Muscle layer of colon (tissue), 2 donors: ENCODE results near the gene ZNF423.
"Not testable (repeated sequence)": the region's sequence is repeated elsewhere in the genome, so short reads cannot be mapped to it uniquely, and the experiment has no call there.

Experiments used
- H3K27ac ChIP-seq: one replicate; pipeline ENCODE4 v1.7.0; 2013; ENCODE audit warnings: low read depth, mild to moderate bottlenecking, low read length, moderate library complexity
- H3K27me3 ChIP-seq, 2 donors: one replicate each; pipeline ENCODE4 v1.7.0; 2013; ENCODE audit warnings: low read length in 2 of 2, mild to moderate bottlenecking in 2 of 2; ENCODE audit not compliant: insufficient read depth in 2 of 2, control insufficient read depth in 1 of 2
- H3K36me3 ChIP-seq: one replicate; pipeline ENCODE4 v1.7.0; 2013; ENCODE audit warnings: mild to moderate bottlenecking, low read length; ENCODE audit not compliant: insufficient read depth
- H3K4me1 ChIP-seq: one replicate; pipeline ENCODE4 v1.7.0; 2013; ENCODE audit warnings: mild to moderate bottlenecking, low read length; ENCODE audit not compliant: insufficient read depth
- H3K4me3 ChIP-seq, 2 donors: one replicate each; pipeline ENCODE4 v1.7.0; 2013; ENCODE audit warnings: low read length in 2 of 2, low read depth in 1 of 2, mild to moderate bottlenecking in 1 of 2, moderate library complexity in 1 of 2
- H3K9ac ChIP-seq: one replicate; pipeline ENCODE4 v1.7.0; 2013; ENCODE audit warnings: low read length
- H3K9me3 ChIP-seq: one replicate; pipeline ENCODE4 v1.7.0; 2013; ENCODE audit warnings: mild to moderate bottlenecking, low read length
- donor health status: abdominal sarcoma.
- donor health status: Adenocarcinoma of cecum.

The ZNF423 gene

GRCh38 chr16:49696414-49697101, 159.4 kb downstream of the ZNF423 start:
- H3K9ac ChIP-seq, result no peak overlapping the region
- H3K4me1 ChIP-seq, result peaks cover 12% of the 10 kb centered on the region
- no peak overlapping the region for H3K4me3 ChIP-seq
- no peaks in the 10 kb centered on the region for H3K36me3 ChIP-seq
- H3K9me3 ChIP-seq, result no peaks in the 10 kb centered on the region
- H3K27ac ChIP-seq, result no peak overlapping the region
- H3K27me3 ChIP-seq, result no peaks in the 10 kb centered on the region

- no peaks in the 10 kb centered on the region for H3K9me3 ChIP-seq
- peaks cover 12% of the 10 kb centered on the region for H3K4me1 ChIP-seq
- H3K4me3 ChIP-seq, result no peak overlapping the region
- H3K27me3 ChIP-seq, result no peaks in the 10 kb centered on the region
- no peak overlapping the region for H3K9ac ChIP-seq
- H3K27ac ChIP-seq, result no peak overlapping the region
- no peaks in the 10 kb centered on the region for H3K36me3 ChIP-seq
Measured at GRCh38 chr16:49695782-49696413, 160.0 kb downstream of the ZNF423 start.

- Histone ChIP-seq H3K4me1 (no peaks in the 10 kb centered on the region), H3K9me3 (no peaks in the 10 kb centered on the region), H3K27ac (no peak overlapping the region), H3K27me3 (no peaks in the 10 kb centered on the region), H3K9ac (no peak overlapping the region), H3K36me3 (no peaks in the 10 kb centered on the region), H3K4me3 (no peak overlapping the region)
Measured at GRCh38 chr16:49693445-49693844, 162.5 kb downstream of the ZNF423 start.

DNA sequence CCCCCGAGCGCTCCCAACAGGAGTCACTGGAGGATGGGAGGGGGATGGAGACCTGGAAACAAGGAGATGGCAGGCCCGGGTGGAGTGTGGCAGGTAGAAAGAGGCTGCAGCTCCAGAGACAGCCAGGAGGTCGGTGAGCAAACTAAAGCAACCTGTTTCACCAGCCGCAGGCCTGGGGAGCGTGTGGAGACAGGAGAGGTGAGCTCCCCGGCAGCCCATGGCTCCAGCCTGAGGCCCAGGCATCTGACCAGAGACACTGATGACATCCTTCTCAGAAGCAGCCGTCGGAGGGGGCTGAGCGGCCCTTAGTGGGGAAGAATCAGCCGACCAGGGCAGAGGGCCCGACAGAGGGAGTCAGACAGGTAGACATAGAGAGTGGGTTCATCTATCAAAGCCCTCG, 165.1 kb downstream of the ZNF423 start:
- Histone ChIP-seq H3K27me3 (no peaks in the 10 kb centered on the region), H3K27ac (no peak overlapping the region), H3K9ac (no peak overlapping the region)

GRCh38 chr16:49688036-49688697, 167.7 kb downstream of the ZNF423 start:
- no peak overlapping the region for H3K9ac ChIP-seq
- no peaks in the 10 kb centered on the region for H3K9me3 ChIP-seq
- no peak overlapping the region for H3K4me3 ChIP-seq
- H3K36me3 ChIP-seq, result no peaks in the 10 kb centered on the region
- H3K4me1 ChIP-seq, result no peaks in the 10 kb centered on the region
- no peak overlapping the region for H3K27ac ChIP-seq
- no peaks in the 10 kb centered on the region for H3K27me3 ChIP-seq

More for the DNA sequence above, 165.1 kb downstream of the ZNF423 start:
- Histone ChIP-seq H3K9me3 (no peaks in the 10 kb centered on the region), H3K4me3 (no peak overlapping the region), H3K36me3 (no peaks in the 10 kb centered on the region), H3K4me1 (no peaks in the 10 kb centered on the region)

- Histone ChIP-seq H3K4me3 (no peak overlapping the region), H3K27ac (no peak overlapping the region), H3K27me3 (no peaks in the 10 kb centered on the region), H3K36me3 (no peaks in the 10 kb centered on the region), H3K9me3 (no peaks in the 10 kb centered on the region), H3K4me1 (no peaks in the 10 kb centered on the region), H3K9ac (no peak overlapping the region)
Measured at GRCh38 chr16:49687476-49688002, 168.4 kb downstream of the ZNF423 start.

DNA sequence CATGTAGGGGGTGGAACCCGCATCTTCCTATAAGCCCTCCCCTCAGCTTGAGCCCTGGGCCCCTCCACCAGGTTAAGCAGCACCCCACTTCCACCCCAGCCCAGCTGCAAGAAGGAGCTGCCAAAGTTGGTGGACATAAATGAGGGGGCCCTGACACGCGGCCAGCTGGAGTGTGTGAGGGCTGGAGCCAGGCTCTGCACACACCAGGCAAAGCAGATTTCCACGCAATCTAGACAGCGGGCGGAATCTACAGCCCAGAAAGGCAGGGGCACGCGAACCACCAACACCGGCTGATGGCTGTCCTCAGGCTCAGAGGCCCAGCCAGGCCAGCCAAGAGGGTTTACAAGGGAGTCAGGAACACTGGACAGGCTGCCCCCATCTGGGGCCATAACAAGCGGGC, 171.2 kb downstream of the ZNF423 start:
- no peak overlapping the region for H3K9ac ChIP-seq
- H3K4me3 ChIP-seq, result no peak overlapping the region
- no peaks in the 10 kb centered on the region for H3K36me3 ChIP-seq
- no peak overlapping the region for H3K27ac ChIP-seq
- no peaks in the 10 kb centered on the region for H3K27me3 ChIP-seq
- H3K4me1 ChIP-seq, result no peaks in the 10 kb centered on the region
- H3K9me3 ChIP-seq, result no peaks in the 10 kb centered on the region

DNA sequence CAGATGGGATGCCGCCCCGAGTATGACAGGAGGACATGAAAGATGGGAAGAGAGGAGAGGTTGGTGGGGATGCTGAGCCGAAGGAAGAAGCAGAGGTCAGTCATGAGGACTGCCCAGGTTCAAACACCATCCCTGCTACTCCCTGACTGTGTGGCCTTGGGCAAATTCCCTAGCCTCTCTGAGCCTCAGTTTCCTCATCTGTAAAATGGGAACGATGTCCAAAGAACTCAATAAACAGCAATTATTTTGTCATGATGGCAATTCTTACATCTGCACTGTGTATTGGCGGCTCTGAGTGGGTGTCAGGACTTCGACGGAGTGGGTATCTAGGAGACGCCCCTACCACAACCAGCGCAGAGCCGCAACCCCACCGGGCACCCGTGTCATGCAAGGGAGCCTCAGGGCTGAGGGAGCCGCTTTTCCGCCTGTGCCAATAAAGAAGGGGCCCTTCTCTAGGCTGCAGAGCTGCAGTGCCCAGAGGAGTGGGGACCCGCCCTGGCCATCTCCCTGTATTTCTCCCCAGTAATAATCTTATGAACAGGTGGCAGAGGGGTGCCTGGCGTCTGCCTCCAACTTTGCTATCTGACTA, 173.2 kb downstream of the ZNF423 start:
- Histone ChIP-seq H3K4me3 (no peak overlapping the region), H3K9me3 (no peaks in the 10 kb centered on the region), H3K27me3 (no peaks in the 10 kb centered on the region), H3K9ac (no peak overlapping the region), H3K36me3 (no peaks in the 10 kb centered on the region), H3K4me1 (no peaks in the 10 kb centered on the region), H3K27ac (no peak overlapping the region)

DNA sequence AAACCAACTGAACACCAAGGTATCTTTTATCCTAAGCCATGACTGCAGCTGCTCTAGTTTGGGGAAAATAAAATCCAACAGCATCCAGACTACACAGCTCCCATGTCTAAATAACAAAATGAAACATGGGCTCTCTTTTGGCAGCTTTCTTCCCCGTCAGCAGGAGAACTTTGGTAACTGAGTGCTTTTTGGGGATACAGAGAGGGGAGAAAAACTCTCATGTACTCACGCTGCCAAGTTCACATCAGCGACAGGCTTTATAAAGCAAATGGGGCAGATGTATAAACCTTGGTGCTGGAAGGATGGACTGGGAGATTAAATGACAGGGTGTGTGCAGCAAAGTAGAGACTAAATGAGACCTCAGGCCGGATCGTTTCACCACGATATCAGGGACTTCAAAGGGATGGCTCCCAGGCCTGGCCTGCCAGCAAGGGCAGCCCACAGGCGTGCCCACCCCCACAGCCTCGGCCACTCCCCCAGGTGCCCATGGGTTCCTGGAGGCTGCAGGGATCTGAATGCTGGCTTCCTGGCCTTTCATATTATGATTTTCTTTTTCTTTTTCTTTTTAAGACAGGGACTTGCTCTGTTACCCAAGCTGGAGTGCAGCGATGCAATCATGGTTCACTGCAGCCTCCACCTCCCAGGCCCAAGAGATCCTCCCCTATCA, 174.6 kb downstream of the ZNF423 start:
- Histone ChIP-seq H3K36me3 (no peaks in the 10 kb centered on the region), H3K4me1 (no peaks in the 10 kb centered on the region), H3K4me3 (no peak overlapping the region), H3K27ac (no peak overlapping the region), H3K9me3 (no peaks in the 10 kb centered on the region), H3K27me3 (no peaks in the 10 kb centered on the region), H3K9ac (no peak overlapping the region)

DNA sequence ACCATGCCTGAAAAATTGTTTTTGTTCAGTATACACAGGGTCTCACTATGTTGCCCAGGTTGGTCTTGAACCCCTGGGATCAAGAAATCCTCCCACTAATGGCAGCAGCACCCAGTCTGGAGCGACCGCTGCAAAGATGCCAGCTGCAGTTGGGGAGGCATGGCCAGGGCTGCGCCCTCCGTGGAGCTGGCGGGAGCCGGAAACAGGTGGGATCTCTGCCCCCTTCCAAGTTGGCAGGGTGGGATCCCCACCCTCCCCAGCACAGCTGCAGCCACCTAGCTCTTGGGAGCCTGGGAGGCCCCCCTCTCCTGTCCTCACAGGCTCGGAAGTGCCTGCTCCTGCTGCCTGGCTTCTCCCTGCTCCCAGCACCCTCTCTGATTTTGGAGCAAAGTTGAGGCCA, 176.8 kb downstream of the ZNF423 start:
- Histone ChIP-seq H3K4me3 (no peak overlapping the region), H3K9ac (no peak overlapping the region), H3K4me1 (no peaks in the 10 kb centered on the region), H3K9me3 (no peaks in the 10 kb centered on the region), H3K36me3 (no peaks in the 10 kb centered on the region), H3K27ac (no peak overlapping the region), H3K27me3 (no peaks in the 10 kb centered on the region)

DNA sequence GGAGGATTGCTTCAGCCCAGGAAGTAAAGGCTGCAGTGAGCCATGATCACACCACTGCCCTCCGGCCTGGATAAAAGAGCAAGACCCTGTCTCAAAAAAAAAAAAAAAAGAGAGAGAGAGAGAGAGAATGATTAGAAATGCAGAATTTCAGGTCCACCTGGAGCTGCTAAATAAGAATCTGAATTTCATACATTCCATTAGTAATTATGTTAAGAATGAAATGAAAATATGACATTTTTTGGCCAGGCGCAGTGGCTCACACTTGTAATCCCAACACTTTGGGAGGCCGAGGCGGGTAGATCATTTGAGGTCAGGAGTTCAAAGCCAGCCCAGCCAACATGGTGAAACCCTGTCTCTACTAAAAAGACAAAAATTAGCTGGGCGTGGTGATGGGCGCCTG, 178.3 kb downstream of the ZNF423 start:
- not testable (repeated sequence) for H3K36me3 ChIP-seq, H3K9me3 ChIP-seq, H3K4me1 ChIP-seq, H3K27me3 ChIP-seq, H3K9ac ChIP-seq, H3K27ac ChIP-seq, H3K4me3 ChIP-seq
